Aorta (tissue), 5 donors: ENCODE results near the gene ARFRP1. TPM values are rescaled to one million over a fixed set of nuclear protein-coding genes. Genes with fewer than 3 reads are reported as not detected.
A peak's percentile ranks its signal among the peaks of the same experiment; 100 is the strongest.

ENCODE experiments used
- ATAC-seq: fragments of 200-7000 bp; cut with Tn5 transposase; one replicate; pipeline ENCODE4 v1.9.1; 2022; ENCODE audit warnings: moderate library complexity; ENCODE audit not compliant: low FRiP score
- DNase-seq, 2 donors: peaks; one replicate each; pipeline ENCODE4 v3.0.0-alpha.2; 2020
- H3K27ac ChIP-seq, 2 donors: one replicate each; pipeline ENCODE4 v1.5.1; 2013; ENCODE audit warnings: low read length in 2 of 2, mild to moderate bottlenecking in 2 of 2, moderate library complexity in 2 of 2, control low read depth in 1 of 2, inconsistent platforms in 1 of 2, low read depth in 1 of 2
- H3K27me3 ChIP-seq, 2 donors: one replicate each; pipeline ENCODE4 v1.6.1; 2013; ENCODE audit warnings: control low read depth in 1 of 2, low read length in 1 of 2, mild to moderate bottlenecking in 1 of 2, moderate library complexity in 1 of 2; ENCODE audit not compliant: insufficient read depth in 2 of 2, control insufficient read depth in 1 of 2
- H3K36me3 ChIP-seq, 2 donors: one replicate each; pipeline ENCODE4 v1.6.1; 2013; ENCODE audit warnings: control low read depth in 1 of 2, low read length in 1 of 2, mild to moderate bottlenecking in 1 of 2; ENCODE audit not compliant: insufficient read depth in 2 of 2, control insufficient read depth in 1 of 2
- H3K4me1 ChIP-seq, 2 donors: one replicate each; pipeline ENCODE4 v1.6.1; 2013; ENCODE audit warnings: low read length in 2 of 2, control low read depth in 1 of 2, mild to moderate bottlenecking in 1 of 2, moderate library complexity in 1 of 2; ENCODE audit not compliant: insufficient read depth in 2 of 2, control insufficient read depth in 1 of 2
- H3K4me3 ChIP-seq, 2 donors: one replicate each; pipeline ENCODE4 v1.5.1; 2013; ENCODE audit warnings: low read length in 2 of 2, control low read depth in 1 of 2, mild to moderate bottlenecking in 1 of 2
- H3K9me3 ChIP-seq: one replicate; pipeline ENCODE4 v1.6.1; 2013; ENCODE audit warnings: mild to moderate bottlenecking, low read length; ENCODE audit not compliant: control insufficient read depth
- WGBS, 2 donors: extraction: QIAGEN DNeasy Blood & Tissue Kit; methylation state at CpG; one replicate each; pipeline ENCODE4 v1.1.7; 2013; 5-methylcytosine and 5-hydroxymethylcytosine counted together
- intact Hi-C, 2 donors: fragments of 100-400 bp; cut with DNase I; formaldehyde crosslinking; loops; one replicate each; pipeline versions ENCODE4 v1.14.2 to v1.15.0; 2022
- polyA plus RNA-seq, 2 donors: library from polyadenylated mRNA; stranded (reverse); fragments of 200-250 nt; gene quantifications; one replicate each; pipeline ENCODE4 v1.2.3, GENCODE V29; 2013
- total RNA-seq, 2 donors: library from RNA; stranded (reverse); fragmentation: NEBNext Ultra II Directional; extraction: Animal tissue kit (Norgen Biotek cat#: 25700); gene quantifications; one replicate each; pipeline ENCODE4 v1.2.1, GENCODE V29; 2021
- donor health status: healthy with polysubstance abuse.
- donor health status: Bipolar disorder and iron deficiency.
- donor health status: DM: no; HTN: no; CAD: no.
- donor health status: DM: no; HTN: no; CAD: no.
- donor health status: DM: yes; HTN: yes; CAD: no.

Gene ARFRP1
- total and polyA plus RNA-seq, 4 donors: 28.9 to 76.2 (median 49.0) TPM

DNA sequence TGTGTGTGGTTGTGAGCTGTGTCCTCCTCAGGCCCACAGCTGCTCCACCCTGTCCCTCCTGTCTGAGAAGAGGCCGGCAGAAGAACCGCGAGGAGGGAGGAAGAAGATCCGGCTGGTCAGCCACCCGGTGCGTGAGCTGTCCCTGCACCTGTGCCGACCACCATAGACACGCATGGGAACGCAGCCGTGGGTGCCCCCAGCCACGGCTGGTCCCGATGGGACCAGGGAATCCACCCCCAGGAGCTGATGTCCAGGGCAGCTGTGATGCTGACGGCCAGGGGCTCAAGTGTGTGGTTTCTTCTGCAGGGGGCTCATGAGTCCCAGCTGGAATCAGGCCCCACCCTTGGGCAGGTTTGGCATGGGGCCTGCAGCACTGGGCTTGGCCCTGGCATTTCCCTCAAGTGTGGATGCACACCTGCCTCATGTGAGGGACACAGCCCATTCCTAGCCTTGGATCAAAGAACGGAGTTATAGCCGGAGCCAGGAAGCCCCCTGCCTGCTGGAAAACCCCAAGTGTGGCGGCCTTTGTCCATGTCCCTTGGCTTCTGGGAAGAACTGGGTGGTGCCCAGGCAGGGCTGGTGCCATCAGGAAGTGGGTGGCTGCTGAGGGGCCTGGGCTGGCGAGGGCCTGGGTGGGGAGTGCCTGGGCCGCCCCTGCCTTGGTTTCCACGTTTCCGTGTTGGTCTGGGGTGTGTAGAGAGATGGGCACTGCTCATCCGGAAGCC lies 15.9 kb downstream of the ARFRP1 start:
- DNase-seq (peak; percentile 44 to 75), ATAC-seq (no peak)
- H3K4me1 ChIP-seq: no peaks in the 10 kb centered on the region
- WGBS, 2 donors: 85 to 87% methylated on average over 21 of the region's 21 CpGs
- no peaks in the 10 kb centered on the region for H3K36me3 ChIP-seq
- H3K27ac ChIP-seq: no peak overlapping the region
- intact Hi-C loops: no loop called here
- H3K27me3 ChIP-seq: no peaks in the 10 kb centered on the region
- H3K4me3 ChIP-seq: no peak overlapping the region
- H3K9me3 ChIP-seq: no peaks in the 10 kb centered on the region

DNA sequence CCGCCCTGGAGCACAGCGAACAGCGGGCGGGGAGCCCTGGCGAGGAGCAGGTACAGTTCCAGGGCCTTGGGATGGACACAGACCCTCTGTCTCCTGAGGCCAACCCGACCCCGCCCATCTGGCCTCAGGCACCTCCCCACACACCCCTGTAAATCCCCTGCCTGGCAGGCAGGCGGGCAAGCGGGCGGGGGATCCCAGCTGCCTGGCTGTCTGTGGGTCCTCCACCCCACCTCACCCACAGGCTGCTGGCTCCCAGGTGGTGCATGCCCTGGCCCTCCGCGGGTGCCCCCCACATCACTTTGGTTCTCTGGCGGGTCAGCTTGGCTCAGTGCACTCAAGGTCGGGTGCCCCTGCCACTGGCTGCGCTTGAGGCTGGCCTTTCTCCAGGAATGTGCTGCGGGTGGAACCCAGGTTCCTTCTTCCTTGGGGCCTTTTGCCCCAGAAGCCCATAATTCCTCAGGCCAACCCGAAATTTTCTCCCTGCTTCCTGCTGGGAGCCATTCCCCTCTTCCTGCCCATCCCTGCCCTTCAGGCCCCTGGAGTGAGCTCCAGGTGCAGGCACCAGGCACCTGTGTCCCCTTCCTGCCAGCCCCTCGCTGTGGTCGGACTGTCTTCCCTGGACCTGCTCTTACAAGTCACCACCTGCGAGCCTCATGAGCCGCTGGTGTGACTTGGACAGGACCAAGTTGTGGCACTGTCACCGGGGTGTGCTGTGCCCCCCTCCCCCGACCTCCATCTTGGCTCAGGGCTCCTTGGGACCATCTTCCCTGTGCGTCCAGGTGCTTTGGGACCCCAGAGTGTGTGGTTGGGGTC lies 16.7 kb downstream of the ARFRP1 start:
- no peaks in the 10 kb centered on the region for H3K9me3 ChIP-seq
- no peaks in the 10 kb centered on the region for H3K27me3 ChIP-seq
- no peak overlapping the region for H3K4me3 ChIP-seq
- DNase-seq: peak; percentile 49 to 76
- whole genome bisulfite sequencing, 2 donors: 82 to 84% methylated on average over 23 to 24 of the region's 24 CpGs
- H3K36me3 ChIP-seq: no peaks in the 10 kb centered on the region
- H3K27ac ChIP-seq: no peak overlapping the region
- intact Hi-C loops: no loop called here
- no peaks in the 10 kb centered on the region for H3K4me1 ChIP-seq
- no peak for ATAC-seq

DNA sequence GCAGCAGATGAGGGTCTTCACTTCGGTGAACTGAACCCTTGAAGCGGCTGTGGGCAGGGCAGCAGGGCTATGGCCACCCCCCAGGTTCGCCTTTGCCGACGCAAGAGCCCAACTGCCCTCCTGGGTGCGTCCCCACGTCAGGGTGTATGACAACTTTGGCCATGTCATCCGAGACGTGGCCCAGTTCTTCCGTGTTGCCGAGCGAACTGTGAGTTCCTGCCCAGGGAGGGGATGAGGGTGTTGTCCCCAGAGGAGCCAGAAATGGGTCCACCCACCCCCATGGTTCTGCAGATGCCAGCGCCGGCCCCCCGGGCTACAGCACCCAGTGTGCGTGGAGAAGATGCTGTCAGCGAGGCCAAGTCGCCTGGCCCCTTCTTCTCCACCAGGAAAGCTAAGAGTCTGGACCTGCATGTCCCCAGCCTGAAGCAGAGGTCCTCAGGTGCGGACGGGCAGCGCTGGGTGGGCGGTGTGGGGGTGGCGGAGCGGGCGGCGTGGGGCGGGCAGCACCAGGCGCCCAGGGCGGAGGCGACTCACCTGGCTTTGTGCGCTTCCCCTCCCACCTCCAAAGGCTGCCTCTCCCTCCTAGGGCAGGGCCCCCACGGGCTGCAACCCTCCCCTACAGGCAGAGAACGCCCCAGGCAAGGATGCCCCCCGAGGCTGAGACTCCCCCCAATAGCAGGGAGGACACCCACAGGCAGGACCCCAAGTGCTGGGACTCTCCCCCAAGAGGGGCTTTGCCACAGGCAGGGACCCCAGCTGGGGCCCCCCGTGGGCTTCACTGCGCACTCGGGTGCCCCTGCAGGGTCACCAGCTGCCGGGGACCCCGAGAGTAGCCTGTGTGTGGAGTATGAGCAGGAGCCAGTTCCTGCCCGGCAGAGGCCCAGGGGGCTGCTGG lies 17.5 kb downstream of the ARFRP1 start:
- WGBS, 2 donors: 90 to 91% methylated on average over 36 to 40 of the region's 40 CpGs
- Histone ChIP-seq H3K9me3 (no peaks in the 10 kb centered on the region), H3K4me1 (no peaks in the 10 kb centered on the region), H3K27ac (no peak overlapping the region), H3K36me3 (no peaks in the 10 kb centered on the region), H3K4me3 (no peak overlapping the region), H3K27me3 (no peaks in the 10 kb centered on the region)
- peak in 1 of 2 donors; percentile 49 for DNase-seq
- intact Hi-C loops: no loop called here
- no peak for ATAC-seq

DNA sequence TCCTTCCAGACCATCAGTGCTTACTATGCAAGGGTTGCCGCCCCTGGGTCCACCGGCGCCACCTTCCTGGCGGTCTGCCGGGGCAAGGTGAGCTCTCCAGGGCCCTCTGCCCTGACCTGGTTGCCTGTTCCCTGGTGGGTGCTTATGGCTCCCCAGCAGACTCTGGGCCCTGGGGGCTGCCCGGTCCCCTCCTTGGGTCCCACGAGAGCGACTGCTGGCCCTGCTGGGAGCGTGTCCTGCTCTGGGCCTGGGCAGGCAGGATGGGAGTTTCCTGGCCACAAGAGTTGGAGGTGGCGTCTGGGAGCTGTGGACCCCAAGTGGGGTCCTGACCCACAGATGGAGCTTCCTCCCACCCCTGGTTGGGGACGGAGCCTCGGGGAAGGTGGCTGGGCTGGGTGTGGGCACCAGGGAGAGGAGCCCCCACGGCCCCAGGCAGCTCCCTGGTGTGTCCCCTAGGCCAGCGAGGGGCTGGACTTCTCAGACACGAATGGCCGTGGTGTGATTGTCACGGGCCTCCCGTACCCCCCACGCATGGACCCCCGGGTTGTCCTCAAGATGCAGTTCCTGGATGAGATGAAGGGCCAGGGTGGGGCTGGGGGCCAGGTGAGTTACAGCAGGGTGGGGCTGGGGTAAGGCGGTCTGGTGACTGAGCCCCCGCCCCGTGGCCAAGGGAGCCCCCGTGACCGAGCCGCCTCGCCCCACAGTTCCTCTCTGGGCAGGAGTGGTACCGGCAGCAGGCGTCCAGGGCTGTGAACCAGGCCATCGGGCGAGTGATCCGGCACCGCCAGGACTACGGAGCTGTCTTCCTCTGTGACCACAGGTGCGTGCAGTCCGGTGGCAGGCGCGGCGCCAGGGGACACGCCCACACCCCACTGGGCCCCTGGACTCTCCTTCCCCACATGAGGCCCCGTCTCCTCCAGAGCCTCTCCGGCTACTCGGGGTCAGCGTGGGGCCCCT lies 18.5 kb downstream of the ARFRP1 start:
- Histone ChIP-seq H3K9me3 (no peaks in the 10 kb centered on the region), H3K27ac (no peak overlapping the region), H3K36me3 (no peaks in the 10 kb centered on the region), H3K4me3 (no peak overlapping the region), H3K27me3 (no peaks in the 10 kb centered on the region), H3K4me1 (no peaks in the 10 kb centered on the region)
- DNase-seq (peak in 1 of 2 donors; percentile 65), ATAC-seq (no peak)
- intact Hi-C loops: no loop called here
- 89 to 92% methylated on average over 44 of the region's 44 CpGs for WGBS, 2 donors

DNA sequence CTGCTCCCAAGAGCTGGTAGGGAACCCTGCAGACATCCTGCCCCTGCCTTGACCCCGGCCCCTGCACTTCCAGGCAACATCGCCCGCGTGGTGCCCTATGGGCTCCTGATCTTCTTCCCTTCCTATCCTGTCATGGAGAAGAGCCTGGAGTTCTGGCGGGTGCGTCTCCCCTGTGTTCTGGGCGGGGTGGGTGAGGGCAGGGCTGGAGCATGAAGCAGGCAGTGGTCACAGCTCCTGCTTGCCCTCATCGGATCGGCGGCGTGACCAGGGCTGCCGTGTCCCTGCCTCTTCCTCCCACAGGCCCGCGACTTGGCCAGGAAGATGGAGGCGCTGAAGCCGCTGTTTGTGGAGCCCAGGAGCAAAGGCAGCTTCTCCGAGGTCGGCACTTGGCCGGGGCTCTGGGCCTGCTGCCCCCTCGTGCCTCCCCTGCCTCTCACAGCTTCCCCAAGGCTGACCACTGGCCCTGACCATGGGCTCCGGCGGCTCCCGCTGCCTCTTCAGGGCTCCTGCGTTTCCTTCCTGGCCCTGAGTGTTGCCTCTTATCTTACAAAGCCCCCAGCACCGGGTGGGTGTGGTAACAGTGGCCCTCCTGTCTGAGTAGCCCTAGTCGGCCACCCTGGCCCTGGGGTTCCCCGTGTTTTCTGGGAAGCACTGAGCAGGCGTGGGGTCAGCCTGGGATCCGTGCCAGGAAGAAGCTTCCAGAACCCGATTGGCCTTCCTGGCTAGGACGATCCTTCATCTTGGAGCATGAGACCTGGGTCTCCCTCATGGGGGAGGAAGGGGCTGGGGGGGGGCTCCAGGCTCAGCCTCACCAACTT lies 19.3 kb downstream of the ARFRP1 start:
- Histone ChIP-seq H3K36me3 (no peaks in the 10 kb centered on the region), H3K4me1 (no peaks in the 10 kb centered on the region), H3K27me3 (no peaks in the 10 kb centered on the region), H3K9me3 (no peaks in the 10 kb centered on the region), H3K27ac (no peak overlapping the region), H3K4me3 (no peak overlapping the region)
- DNase-seq (peak in 1 of 2 donors; percentile 59), ATAC-seq (no peak)
- intact Hi-C loops: no loop called here
- 87 to 89% methylated on average over 28 to 31 of the region's 31 CpGs for WGBS, 2 donors

DNA sequence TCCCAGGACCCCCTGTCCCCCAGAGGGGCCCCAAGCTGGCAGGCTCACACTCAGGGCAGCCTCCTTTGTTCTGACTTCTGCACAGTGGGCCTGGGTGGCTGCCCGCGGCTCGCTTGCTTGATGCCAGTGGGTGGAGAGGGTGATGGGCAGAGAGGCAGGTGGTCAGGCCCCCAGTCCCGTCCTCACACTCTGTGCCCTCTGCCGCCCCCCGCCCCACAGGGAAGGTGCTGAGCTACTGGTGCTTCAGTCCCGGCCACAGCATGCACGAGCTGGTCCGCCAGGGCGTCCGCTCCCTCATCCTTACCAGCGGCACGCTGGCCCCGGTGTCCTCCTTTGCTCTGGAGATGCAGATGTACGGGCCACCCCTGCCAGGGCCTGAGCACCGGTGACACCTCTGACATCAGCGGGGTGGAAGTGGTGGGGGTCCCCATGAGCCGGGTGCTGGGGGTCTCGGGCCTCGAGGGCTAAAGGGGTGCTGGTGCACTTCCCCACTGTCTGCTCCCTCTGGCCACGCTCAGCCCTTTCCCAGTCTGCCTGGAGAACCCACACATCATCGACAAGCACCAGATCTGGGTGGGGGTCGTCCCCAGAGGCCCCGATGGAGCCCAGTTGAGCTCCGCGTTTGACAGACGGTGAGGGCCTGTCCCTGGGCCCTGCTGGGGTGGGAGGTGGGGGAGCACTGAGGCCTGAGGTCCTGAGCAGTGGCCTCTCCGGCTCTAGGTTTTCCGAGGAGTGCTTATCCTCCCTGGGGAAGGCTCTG lies 20.2 kb downstream of the ARFRP1 start:
- H3K4me1 ChIP-seq: no peaks in the 10 kb centered on the region
- no peak overlapping the region for H3K27ac ChIP-seq
- ATAC-seq: no peak
- intact Hi-C loops: no loop called here
- no peaks in the 10 kb centered on the region for H3K9me3 ChIP-seq
- H3K36me3 ChIP-seq: no peaks in the 10 kb centered on the region
- 88 to 89% methylated on average over 29 of the region's 29 CpGs for WGBS, 2 donors
- DNase-seq: peak; percentile 59 to 82
- H3K27me3 ChIP-seq: no peaks in the 10 kb centered on the region
- H3K4me3 ChIP-seq: no peak overlapping the region
